HepG2 (cell line): ENCODE data around the gene PROX1. TPM values are rescaled to one million over a fixed set of nuclear protein-coding genes. Genes with fewer than 3 reads are reported as not detected.

Source experiments
- ATAC-seq: fragments of 200-7000 bp; cut with Tn5 transposase; 3 replicates; pipeline ENCODE4 v1.9.1; 2020; ENCODE audit warnings: mild to moderate bottlenecking, moderate library complexity
- BruUV-seq: library from RNA; stranded (reverse); fragments of 400-500 nt; replicated peaks from 2 replicates; lab custom pipeline; 2021; lab: Mats Ljungman, UMichigan
- CTCF ChIA-PET: fragments of 300-600 bp; formaldehyde crosslinking; extraction: SDS; loops from one replicate; lab custom pipeline; 2021; ENCODE audit warnings: low total read pairs, inconsistent platforms, low intra/inter-chr PET ratio; lab: Yijun Ruan, JAX
- POLR2A ChIA-PET: fragments of 350-600 bp; sonication (Branson Sonifier 250); formaldehyde crosslinking; loops from one replicate; lab custom pipeline; 2020; ENCODE audit warnings: antibody characterized with exemption, inconsistent platforms; lab: Yijun Ruan, JAX
- DNase-seq: peaks from one replicate; pipeline ENCODE4 v3.0.0-alpha.2; 2015; ENCODE audit warnings: low spot score
- FAIRE-seq: peaks from 3 replicates; lab custom pipeline; 2011; peaks lifted over from hg19 to GRCh38; lab: Jason Lieb, UNC
- H2AFZ ChIP-seq: one replicate; pipeline ENCODE4 v1.6.1; 2011; ENCODE audit warnings: low read length, inconsistent platforms
- H3K27ac ChIP-seq: fragments of 300-600 bp; 3 replicates; pipeline ENCODE4 v1.8.0; 2011; ENCODE audit warnings: mixed run types, mild to moderate bottlenecking, mixed read lengths, low read length, inconsistent platforms; ENCODE audit not compliant: insufficient read depth; ENCODE audit errors: extremely low read length
- H3K27me3 ChIP-seq, 2 experiments: fragments of 200-600 bp in 1 of 2; 2 replicates in 1 of 2; 3 replicates in 1 of 2; pipeline versions ENCODE4 v1.6.0 to v1.8.0; 2011; ENCODE audit warnings: low read length in 2 of 2, mild to moderate bottlenecking in 2 of 2, moderate library complexity in 2 of 2, inconsistent platforms in 1 of 2; ENCODE audit not compliant: insufficient read depth in 2 of 2, control insufficient read depth in 1 of 2
- H3K36me3 ChIP-seq, 2 experiments: fragments of 200-600 bp in 1 of 2; replicated peaks in 1 of 2; 2 replicates in 1 of 2; 3 replicates in 1 of 2; pipeline versions ENCODE4 v1.5.1 to v1.8.0; 2011; ENCODE audit warnings: low read length in 2 of 2, inconsistent platforms in 1 of 2; ENCODE audit not compliant: insufficient read depth in 2 of 2, control insufficient read depth in 1 of 2
- H3K4me1 ChIP-seq: 2 replicates; pipeline ENCODE4 v1.5.1; 2012; ENCODE audit warnings: low read length, inconsistent platforms; ENCODE audit not compliant: insufficient read depth
- H3K4me2 ChIP-seq: 2 replicates; pipeline ENCODE4 v1.6.0; 2011; ENCODE audit warnings: low read depth, low read length, inconsistent platforms
- H3K4me3 ChIP-seq, 3 experiments: fragments of 200-600 bp in 1 of 3; sonication (generic), shearing (Covaris generic) in 1 of 3; replicated peaks in 1 of 3; 2 replicates each; pipeline ENCODE4 v1.5.1; 2011 to 2016; ENCODE audit warnings: low read length in 3 of 3, inconsistent platforms in 2 of 3, low read depth in 2 of 3, mild to moderate bottlenecking in 2 of 3, control low read depth in 1 of 3, mixed read lengths in 1 of 3; ENCODE audit not compliant: insufficient read depth in 1 of 3
- H3K79me2 ChIP-seq: one replicate; pipeline ENCODE4 v1.6.1; 2011; ENCODE audit warnings: low read length, inconsistent platforms; ENCODE audit not compliant: insufficient read depth
- H3K9ac ChIP-seq: 2 replicates; pipeline ENCODE4 v1.6.0; 2011; ENCODE audit warnings: mild to moderate bottlenecking, low read depth, low read length, inconsistent platforms; ENCODE audit not compliant: insufficient read depth
- H3K9me3 ChIP-seq: 2 replicates; pipeline ENCODE4 v1.5.1; 2012; ENCODE audit warnings: mild to moderate bottlenecking, low read length
- H4K20me1 ChIP-seq: 2 replicates; pipeline ENCODE4 v1.6.0; 2011; ENCODE audit warnings: inconsistent platforms, mild to moderate bottlenecking, low read length, moderate library complexity; ENCODE audit not compliant: insufficient read depth
- HMG20B ChIP-seq: conservative IDR thresholded peaks from 2 replicates; pipeline ENCODE4 v1.6.1; 2016; ENCODE audit warnings: missing genetic modification reagents, missing compliant biosample characterization
- KLF11 ChIP-seq: IDR thresholded peaks from 2 replicates; pipeline ENCODE4 v1.6.1; 2016; ENCODE audit warnings: missing compliant biosample characterization
- MEF2D ChIP-seq: sonication (generic); formaldehyde crosslinking; IDR thresholded peaks from 2 replicates; pipeline ENCODE4 v1.5.1; 2020; ENCODE audit warnings: mild to moderate bottlenecking, missing genetic modification reagents
- RORA ChIP-seq: sonication (generic); formaldehyde crosslinking; IDR thresholded peaks from 2 replicates; pipeline ENCODE4 v1.5.0; 2020; ENCODE audit warnings: mild to moderate bottlenecking, missing genetic modification reagents, moderate library complexity
- SP4 ChIP-seq: sonication (generic); formaldehyde crosslinking; IDR thresholded peaks from 2 replicates; pipeline ENCODE4 v1.8.1; 2023; ENCODE audit warnings: mild to moderate bottlenecking, missing genetic modification reagents
- TMF1 ChIP-seq: sonication (generic); formaldehyde crosslinking; IDR thresholded peaks from 2 replicates; pipeline ENCODE4 v1.8.1; 2022; ENCODE audit warnings: low read depth, missing genetic modification reagents
- ZBED4 ChIP-seq: sonication (generic); formaldehyde crosslinking; IDR thresholded peaks from 2 replicates; pipeline ENCODE4 v1.4.0; 2020; ENCODE audit warnings: missing genetic modification reagents, borderline replicate concordance
- ZBTB25 ChIP-seq: IDR thresholded peaks from 2 replicates; pipeline ENCODE4 v1.6.1; 2018; ENCODE audit warnings: missing genetic modification reagents
- ZMAT3 ChIP-seq: sonication (generic); formaldehyde crosslinking; conservative IDR thresholded peaks from 2 replicates; pipeline ENCODE4 v1.7.0; 2021; ENCODE audit warnings: missing genetic modification reagents
- ZMAT5 ChIP-seq: sonication (generic); formaldehyde crosslinking; IDR thresholded peaks from 2 replicates; pipeline ENCODE4 v1.5.0; 2020; ENCODE audit warnings: mild to moderate bottlenecking, low read depth, missing genetic modification reagents, borderline replicate concordance
- ZNF180 ChIP-seq: sonication (generic); formaldehyde crosslinking; IDR thresholded peaks from 2 replicates; pipeline ENCODE4 v1.4.0; 2020; ENCODE audit warnings: low read depth, missing genetic modification reagents, borderline replicate concordance
- ZNF232 ChIP-seq: sonication (generic); formaldehyde crosslinking; IDR thresholded peaks from 2 replicates; pipeline ENCODE4 v1.4.0; 2020; ENCODE audit warnings: missing genetic modification reagents, borderline replicate concordance
- ZNF414 ChIP-seq: sonication (generic); formaldehyde crosslinking; IDR thresholded peaks from 2 replicates; pipeline ENCODE4 v1.5.0; 2020; ENCODE audit warnings: missing genetic modification reagents
- ZNF441 ChIP-seq: sonication (generic); formaldehyde crosslinking; IDR thresholded peaks from 2 replicates; pipeline ENCODE4 v1.7.0; 2021; ENCODE audit warnings: missing genetic modification reagents, borderline replicate concordance
- ZNF451 ChIP-seq: sonication (generic); formaldehyde crosslinking; IDR thresholded peaks from 2 replicates; pipeline ENCODE4 v1.5.0; 2020; ENCODE audit warnings: mild to moderate bottlenecking, missing genetic modification reagents
- ZNF775 ChIP-seq: sonication (generic); formaldehyde crosslinking; IDR thresholded peaks from 2 replicates; pipeline ENCODE4 v1.4.0; 2020; ENCODE audit warnings: missing genetic modification reagents, mild to moderate bottlenecking, moderate library complexity, borderline replicate concordance
- ZNF788 ChIP-seq: sonication (generic); formaldehyde crosslinking; IDR thresholded peaks from 2 replicates; pipeline ENCODE4 v1.5.0; 2020; ENCODE audit warnings: mild to moderate bottlenecking, missing genetic modification reagents, borderline replicate concordance
- WGBS: methylation state at CpG from one replicate; pipeline ENCODE4 v1.1.6; 2017; ENCODE audit warnings: low lambda C conversion rate; 5-methylcytosine and 5-hydroxymethylcytosine counted together
- in situ Hi-C: cut with HindIII; loops from 2 replicates; pipeline ENCODE4 v1.10.0; 2017; ENCODE audit warnings: low pct_unique_long_range_greater_than_20kb; ENCODE audit not compliant: extremely low pct_ligation_motif_present
- intact Hi-C: fragments of 100-400 bp; cut with micrococcal nuclease; formaldehyde crosslinking; loops from one replicate; pipeline ENCODE4 v1.10.0; 2022; ENCODE audit not compliant: unreplicated experiment
- polyA plus RNA-seq, 8 experiments: library from polyadenylated mRNA; depleted of rRNA in 3 of 8; stranded (reverse) in 7 of 8; unstranded in 1 of 8; fragments of >200 nt; fragmentation: Illumina TruSeq in 4 of 8; extraction: Trizol in 4 of 8; gene quantifications; 2 replicates each; pipeline versions ENCODE4 v1.2.1 to v1.2.3, GENCODE V29; 2011 to 2016; ENCODE audit warnings: low read depth in 4 of 8, missing spikeins in 1 of 8, mixed read lengths in 1 of 8; ENCODE audit not compliant: insufficient read depth in 1 of 8
- total RNA-seq, 5 experiments: library from RNA; depleted of rRNA; stranded (reverse); fragments of >200 nt; fragmentation: Illumina TruSeq; extraction: Trizol; gene quantifications; 2 replicates each; pipeline ENCODE4 v1.2.3, GENCODE V29; 2016; ENCODE audit warnings: low read depth in 1 of 5

The PROX1 gene
- total and polyA plus RNA-seq, 2 of the 13 experiments (the other 11 are each of a cell fraction or from before 2014, with no cell fraction given), result 12.3 to 30.2 TPM

GRCh38 chr1:214050513-214051401 is 63.0 kb downstream of the PROX1 start:
- H3K4me1 ChIP-seq, result peaks cover 73% of the 10 kb centered on the region
- peak overlapping the region in 2 of 3 experiments; percentile 4 to 32; a peak in 3 of 6 replicates for H3K4me3 ChIP-seq
- POLR2A ChIA-PET, result interaction anchor here (0.6 to 4.9 kb wide), 40 partner anchors 8 to 679 kb away, joined by 3 to 150 read pairs (median 5); partner anchors contain the start of gene PROX1
- H3K36me3 ChIP-seq, result no peaks in the 10 kb centered on the region
- in situ Hi-C loops, result no loop called here
- peak; percentile 91 for FAIRE-seq
- H4K20me1 ChIP-seq, result no peaks in the 10 kb centered on the region
- peak overlapping the region; percentile 65 for H3K4me2 ChIP-seq
- WGBS, result 1% methylated on average over 9 of the region's 9 CpGs
- ATAC-seq, result peak; percentile 91
- H2AFZ ChIP-seq, result no peak overlapping the region
- H3K9ac ChIP-seq, result peak overlapping the region; percentile 60
- DNase-seq, result peak; percentile 99
- peaks cover 6% of the 10 kb centered on the region; the same call in 1 of the 2 replicates for H3K9me3 ChIP-seq
- intact Hi-C loops, result loop anchor here (1.0 to 5.0 kb wide), 5 partner anchors 22 to 72 kb away; partner anchors contain the start of gene PROX1
- H3K79me2 ChIP-seq, result no peaks in the 10 kb centered on the region
- BruUV-seq, result no TSS peak
- H3K27me3 ChIP-seq, result no peaks in the 10 kb centered on the region
- CTCF ChIA-PET, result no interaction called here
- peak overlapping the region; percentile 91 for H3K27ac ChIP-seq
- TF ChIP-seq HMG20B (CRISPR knock-in tag) (peak; percentile 93), ZBTB25 (CRISPR knock-in tag) (peak; percentile 58), ZNF775 (CRISPR knock-in tag) (no peak), ZNF441 (CRISPR knock-in tag) (peak; percentile 71), ZMAT3 (CRISPR knock-in tag) (peak; percentile 60; the same call in 1 of the 2 replicates), ZNF180 (no peak), MEF2D (CRISPR knock-in tag) (peak; percentile 93), TMF1 (no peak), SP4 (no peak), ZNF414 (peak; percentile 80; the same call in 1 of the 2 replicates), RORA (CRISPR knock-in tag) (peak; percentile 95; the same call in 1 of the 2 replicates), ZNF788 (CRISPR knock-in tag) (peak; percentile 89; the same call in 1 of the 2 replicates), ZNF451 (no peak; the same call in 1 of the 2 replicates), ZMAT5 (no peak), ZBED4 (CRISPR knock-in tag) (peak; percentile 92), KLF11 (CRISPR knock-in tag) (no peak), ZNF232 (CRISPR knock-in tag) (peak; percentile 95; the same call in 1 of the 2 replicates)
